HG03064 (cell line): ENCODE data around the gene CPNE7.
"Not testable (repeated sequence)": the region's sequence is repeated elsewhere in the genome, so short reads cannot be mapped to it uniquely, and the experiment has no call there.

Experiments
- ATAC-seq: cut with Tn5 transposase; IDR thresholded peaks from one replicate; pipeline ENCODE4 v1.9.1; 2021; ENCODE audit warnings: low read depth; ENCODE audit not compliant: unreplicated experiment

CPNE7 gene

GRCh38 chr16:89564476-89565255 is 10.9 kb upstream of the CPNE7 start:
- ATAC-seq: no peak

DNA sequence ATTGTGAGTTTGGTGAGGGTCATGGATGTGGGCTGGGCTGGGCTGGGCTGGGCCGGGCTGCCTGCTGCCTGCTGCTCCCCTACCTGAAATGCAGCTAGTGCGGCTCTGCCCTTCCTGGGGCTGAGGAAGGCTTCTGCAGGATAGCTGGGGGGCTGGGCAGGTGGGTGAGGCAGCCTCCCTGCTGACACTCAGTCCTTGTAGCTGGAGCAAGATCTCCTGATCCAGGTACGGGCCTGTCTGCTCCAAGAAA is 10.4 kb upstream of the CPNE7 start:
- ATAC-seq: no peak

DNA sequence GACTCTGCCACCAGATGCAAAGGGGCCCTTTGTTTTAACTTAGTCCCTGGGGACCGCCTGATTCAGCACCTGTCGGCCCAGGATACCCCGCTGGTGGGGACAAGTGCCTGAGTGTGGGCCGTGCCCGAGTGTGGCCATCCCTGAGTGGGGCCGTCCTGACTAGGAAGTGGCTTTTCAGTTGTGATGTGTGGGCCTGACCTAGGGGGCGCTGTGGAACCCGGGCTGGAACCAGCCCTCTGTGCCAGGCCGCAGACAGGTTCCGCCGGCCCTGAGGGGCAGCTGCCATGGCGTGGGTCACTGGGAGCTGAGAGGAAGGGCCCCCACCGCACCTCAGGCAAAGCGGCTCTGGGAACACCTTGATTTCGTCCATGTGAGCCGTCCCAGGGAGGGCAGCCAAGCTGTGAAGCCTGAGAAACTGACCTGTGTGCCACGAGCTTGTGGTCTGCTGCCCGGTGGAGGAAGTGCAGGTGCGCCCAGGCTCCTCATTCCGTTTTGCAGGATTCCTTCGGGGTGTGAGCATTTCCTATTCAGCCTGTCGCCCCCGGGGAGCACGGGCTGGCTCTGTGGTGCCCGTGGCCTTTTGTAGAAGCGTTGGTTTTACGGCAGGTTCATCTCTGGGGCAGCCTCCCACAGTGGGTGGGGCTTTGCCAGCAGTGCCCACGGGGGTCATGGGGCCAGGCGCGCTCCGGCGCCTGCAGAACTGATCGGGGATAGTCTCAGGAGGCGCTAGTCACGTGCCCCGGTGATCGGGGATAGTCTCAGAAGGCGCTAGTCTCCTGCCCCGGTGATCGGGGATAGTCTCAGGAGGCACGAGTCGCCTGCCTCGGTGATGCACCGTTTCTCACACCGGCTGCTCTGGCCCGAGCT is 9.8 kb upstream of the CPNE7 start:
- ATAC-seq: no peak

DNA sequence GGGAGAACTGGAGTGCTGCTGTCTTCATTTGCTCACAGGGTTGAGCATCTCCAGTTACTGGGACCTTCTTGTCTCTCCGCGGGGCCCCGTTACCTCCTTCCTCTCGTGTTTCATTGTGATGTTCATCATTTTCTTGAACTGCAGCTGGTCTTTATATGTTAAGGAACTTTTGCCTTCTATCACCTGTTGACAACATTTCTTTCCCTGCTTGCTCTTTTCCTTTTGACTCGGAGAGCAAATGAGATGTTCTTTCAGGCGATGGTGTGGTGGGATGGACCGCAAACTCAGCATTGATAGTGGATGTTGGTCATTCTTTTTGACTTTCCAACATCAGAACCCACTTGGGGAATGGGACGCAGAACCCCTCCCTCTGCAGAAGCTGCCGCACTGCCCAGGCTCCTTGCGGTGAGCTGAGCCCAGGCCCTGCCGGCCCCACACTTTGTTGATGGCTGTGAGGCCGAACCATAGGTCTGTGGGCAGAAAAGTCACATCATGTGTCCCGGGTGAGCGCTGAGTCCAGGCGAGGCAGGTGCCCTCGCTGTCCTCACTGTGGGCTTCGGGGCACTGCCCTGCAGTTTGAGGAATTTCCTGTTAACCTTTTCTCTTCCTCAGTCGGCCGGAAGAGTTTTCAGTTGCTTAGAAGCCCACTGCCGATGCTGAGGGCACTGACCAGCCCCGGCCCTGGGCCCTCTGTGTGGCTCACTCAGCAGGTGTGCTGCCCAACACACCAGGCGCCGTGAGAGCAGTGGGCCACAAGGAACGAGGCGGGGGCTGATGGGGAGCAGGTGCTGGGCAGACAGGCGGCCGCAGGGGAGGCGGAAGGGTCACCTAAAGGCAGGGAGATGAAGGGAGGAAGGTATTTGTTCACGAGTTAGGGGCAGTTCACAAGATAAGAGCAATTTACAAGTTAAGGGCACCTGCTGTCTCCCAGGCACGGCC is 7.6 kb upstream of the CPNE7 start:
- ATAC-seq: no peak

DNA sequence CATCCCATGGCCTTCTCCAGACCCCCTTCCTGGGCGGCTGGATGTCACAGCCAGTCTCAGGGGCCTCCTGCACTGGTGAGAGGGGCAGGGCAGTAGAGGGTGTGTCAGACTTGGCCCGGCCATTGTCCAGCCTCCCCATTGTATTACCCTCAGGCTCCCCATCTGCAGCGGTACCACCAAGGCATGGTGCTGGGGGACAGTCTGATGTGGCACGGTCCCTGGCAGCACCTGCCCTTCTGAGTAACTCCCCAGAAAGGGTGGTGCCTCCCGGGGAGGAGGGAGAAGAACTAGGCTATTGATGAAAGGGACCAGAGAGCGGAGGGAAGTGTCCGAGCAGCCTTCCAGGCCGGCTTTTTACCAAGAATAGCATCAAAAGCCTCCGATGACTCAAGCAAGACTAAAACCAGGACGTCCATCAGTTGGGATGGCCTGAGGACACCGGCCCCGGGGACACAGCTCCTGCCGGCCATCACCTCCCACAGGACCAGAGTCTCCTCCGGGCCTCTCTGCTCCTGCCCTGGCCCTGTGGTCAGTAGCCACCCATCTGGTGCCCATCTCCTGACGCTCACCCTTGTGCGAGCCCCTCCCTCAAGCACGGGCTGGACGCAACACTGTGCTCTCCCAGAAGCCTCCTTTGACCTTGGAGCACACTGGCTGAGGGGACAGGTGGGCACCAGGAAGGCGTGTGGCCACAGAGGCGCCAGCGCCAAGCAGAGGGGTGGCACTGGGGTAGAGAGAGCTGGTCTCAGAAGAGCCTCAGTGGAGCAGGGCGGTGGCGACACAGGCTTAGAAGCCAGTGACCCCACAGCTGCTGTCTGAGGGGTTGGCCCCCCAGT is 5.8 kb upstream of the CPNE7 start:
- no peak for ATAC-seq

- no peak for ATAC-seq
These were observed 5.1 kb upstream of the CPNE7 start for GRCh38 chr16:89570342-89570923.

DNA sequence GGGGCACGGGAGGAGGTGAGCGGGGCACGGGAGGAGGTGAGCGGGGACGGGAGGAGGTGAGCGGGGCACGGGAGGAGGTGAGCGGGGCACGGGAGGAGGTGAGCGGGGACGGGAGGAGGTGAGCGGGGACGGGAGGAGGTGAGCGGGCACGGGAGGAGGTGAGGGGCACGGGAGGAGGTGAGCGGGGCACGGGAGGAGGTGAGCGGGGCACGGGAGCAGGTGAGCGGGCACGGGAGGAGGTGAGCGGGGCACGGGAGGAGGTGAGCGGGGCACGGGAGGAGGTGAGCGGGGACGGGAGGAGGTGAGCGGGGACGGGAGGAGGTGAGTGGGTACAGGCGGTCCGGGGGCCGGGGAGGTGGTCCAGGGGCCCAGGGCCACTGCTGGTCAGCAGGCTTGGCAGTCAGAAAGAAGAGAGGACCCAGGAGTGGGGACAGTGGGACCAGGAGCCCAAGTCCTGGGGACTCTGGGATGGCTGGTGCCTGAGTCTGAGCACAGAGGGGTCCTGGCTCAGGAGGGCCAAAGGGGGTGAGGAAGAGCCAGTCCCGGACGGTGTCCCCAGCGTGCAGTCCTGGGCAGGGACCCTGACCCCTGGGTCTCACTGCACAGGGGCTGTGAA is 4.5 kb upstream of the CPNE7 start:
- not testable (repeated sequence) for ATAC-seq

DNA sequence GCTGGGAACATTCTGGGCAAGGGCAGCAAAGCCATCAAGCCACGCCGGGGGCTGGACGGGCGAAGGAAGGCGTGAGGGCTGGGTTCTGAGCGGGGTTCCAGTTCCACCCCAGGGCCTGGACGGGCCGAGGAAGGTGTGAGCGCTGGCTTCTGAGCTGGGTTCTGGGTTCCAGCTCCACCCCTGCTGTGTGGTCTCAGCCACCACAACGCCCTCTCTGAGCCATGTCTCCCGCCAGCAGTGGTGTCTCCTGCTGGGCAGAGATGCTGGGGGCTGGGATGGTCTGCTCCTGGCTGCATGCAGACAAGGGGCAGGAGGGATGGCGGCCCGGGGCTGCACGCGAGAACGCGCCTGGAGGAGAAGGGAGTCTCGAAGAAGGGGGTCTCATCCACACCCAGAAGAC is 3.9 kb upstream of the CPNE7 start:
- no peak for ATAC-seq

- ATAC-seq: no peak
These were observed 3.5 kb upstream of the CPNE7 start for GRCh38 chr16:89572073-89572484.

DNA sequence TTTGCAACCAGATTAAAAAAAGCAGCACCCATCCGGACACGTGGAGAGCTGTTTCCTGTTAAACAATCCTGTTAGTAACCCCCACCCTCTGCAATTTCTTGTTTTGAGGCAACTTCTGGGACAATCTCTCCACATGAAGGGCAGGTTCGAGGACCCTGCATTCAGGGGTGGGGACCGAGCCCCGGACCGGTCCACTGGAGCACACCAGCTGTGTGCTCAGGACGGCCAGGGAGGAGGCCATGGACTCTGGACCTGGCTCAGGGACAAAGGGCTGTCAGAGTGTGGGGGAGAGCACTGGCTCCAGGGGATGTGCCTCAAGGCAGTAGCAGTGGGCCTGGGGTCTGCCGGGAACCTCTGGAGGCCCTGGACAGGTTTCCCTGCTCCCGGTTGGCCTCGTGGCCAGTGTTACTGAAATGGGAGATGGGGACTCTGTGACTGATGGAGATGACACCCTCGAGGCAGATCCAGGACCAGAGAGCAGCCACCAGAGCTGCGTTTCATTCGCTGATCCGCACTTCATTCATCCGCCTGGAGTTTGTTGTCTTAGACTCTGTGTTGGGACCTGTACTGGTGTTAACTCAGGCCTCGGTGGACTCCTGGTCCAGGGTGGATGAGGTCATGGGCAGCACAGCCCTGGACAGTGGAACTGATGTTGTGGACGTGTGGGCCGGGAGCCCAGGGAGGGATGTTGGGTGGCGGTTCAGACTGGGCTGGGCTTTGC is 2.9 kb upstream of the CPNE7 start:
- no peak for ATAC-seq

DNA sequence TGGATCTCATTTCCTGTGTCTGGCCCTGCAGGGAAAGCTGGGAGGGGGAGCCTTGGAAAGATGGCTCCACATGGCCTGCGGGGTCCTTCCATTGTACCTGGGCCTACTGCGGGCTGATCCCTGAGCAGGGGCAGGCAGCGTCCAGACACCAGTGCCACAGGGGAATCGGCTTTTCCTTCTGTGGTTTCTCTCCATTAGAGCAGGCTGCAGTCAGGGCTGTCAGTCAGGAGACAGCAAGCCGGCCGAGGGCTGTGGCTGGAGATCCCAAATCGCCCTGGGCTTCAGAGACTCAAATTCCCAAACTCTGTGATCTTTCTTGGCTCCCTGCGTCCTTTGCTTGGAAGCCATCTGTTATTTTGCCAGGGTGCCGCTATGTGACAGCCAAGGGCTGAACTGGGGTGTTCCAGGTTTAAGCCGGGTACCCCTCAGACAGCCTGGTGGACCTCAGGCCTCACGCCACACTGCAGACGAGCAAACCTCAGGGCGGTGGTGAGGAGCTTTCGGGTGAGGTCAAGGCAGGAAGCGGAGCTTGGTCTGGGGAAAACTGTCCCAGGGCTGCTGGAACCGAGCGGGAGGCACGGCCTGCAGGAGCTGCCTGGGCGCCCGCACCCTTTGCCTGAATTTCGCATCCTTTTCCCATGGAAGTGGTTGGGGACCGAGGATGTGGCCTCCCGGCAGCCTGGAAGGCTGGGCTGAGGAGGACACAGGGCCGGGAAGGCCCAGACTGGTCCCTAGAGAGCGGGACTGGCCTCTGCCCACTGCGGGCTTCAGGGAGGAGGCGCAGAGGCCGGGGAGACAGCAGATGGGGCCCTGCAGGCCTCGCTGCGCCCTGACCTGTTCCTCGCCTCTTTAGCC is 1.5 kb upstream of the CPNE7 start:
- no peak for ATAC-seq

DNA sequence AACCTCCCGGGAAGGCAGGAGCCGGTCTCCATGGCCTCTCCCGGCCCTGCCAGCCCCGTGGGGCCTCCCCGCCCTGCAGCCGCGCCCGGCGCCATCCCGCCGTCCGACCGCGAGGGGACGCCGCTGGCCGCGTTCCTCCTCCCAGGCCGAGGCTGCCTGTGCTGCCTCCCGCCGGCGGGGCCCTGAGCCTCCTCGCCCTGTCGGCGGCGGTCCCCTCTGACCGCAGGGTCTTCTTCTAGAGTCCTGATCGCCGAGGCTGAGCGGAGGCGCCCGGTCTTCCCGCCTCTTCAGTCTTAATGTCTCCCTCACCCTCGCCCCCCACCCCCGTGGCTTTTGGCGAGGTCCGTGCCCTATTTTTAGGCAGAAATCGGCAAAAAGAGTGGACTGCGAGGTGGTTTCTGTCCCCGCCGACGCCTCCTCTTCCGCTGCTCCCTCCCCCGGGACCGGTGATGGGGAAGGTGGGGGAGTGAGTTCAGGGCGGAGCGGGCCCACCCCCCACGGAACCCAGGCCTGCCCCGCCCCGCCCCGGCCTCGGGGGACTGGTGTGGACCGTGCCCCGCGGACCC is 794 bp upstream of the CPNE7 start:
- ATAC-seq: no peak

DNA sequence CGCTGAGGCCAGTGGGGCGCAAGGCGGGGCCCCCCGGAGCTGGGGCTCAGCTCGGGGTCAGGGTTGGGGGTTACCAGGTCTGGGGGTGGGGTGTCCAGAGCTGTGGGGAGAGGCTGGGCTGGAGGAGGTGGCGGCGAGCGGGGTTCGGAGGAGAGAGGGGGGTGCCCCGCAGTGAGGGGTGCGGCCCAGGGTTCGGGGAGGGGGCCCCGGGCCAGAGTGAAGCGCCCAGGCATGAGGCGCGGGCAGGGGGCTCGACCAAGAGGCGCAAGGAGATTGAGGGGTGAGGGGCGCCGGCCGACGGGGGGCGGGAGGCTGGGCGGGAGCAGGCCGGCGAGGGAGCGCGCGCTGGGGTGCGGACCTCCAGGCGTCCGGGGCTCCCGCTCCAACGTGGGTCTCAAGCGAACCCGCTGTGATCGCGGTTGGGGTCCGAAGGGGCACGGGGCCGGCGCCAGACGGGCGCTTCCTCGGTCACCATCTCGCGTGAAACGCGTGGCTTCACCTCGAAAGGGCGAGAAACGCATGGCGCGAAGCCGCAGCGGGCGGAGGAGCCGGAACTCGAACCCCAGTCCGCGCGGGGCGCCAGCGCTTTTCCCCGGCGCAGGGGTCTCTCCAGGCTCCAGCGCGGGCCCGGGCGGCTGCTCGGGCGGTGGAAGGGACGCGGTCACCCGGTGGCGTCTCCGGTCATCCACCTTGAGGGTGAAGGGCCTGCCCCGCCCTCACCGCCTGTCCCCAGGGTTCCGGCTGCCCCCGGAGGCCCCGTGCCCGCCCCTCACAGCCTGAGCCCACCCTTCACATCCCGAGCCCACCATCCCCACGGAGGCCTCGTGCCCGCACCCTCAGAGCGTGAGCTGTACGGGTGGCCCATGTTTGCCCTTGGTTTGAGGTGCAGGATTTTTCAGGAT is 846 bp downstream of the CPNE7 start:
- ATAC-seq: no peak

DNA sequence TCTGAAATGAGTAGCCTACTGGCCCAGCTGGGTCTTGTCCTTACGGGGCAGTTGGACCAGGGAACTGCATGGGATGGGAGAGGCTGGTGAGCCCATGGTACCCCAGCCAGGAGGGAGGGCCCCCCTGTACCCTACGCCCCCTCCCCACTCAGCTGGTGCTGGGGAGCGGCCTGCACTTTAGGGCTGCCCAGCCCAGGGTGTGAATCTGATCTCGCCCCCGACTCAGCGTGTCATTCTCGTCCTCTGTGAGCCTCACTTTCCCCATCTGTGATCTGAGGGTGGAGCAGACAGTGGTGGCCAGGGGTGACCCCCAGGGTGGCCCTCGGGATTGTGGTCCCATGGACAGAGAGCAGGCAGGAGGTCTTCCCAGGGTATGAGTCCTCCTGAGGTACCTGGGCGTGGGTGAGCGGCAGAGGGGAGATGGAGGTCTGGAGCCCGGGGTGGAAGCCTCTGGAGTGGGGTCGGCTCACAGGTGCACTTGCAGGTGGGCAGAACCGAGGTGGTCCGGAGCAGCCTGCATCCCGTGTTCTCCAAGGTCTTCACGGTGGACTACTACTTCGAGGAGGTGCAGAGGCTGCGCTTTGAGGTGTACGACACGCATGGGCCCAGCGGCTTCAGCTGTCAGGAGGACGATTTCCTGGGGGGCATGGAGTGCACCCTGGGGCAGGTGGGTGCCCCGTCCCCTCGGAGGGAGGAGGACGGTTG is 1.6 kb downstream of the CPNE7 start:
- ATAC-seq: no peak

- no peak for ATAC-seq
These were observed 3.8 kb downstream of the CPNE7 start for GRCh38 chr16:89579351-89579750.
